GM21381 (cell line): ENCODE measurements around the gene KL.
A peak's percentile ranks its signal among the peaks of the same experiment; 100 is the strongest.

Experiments used
- ATAC-seq: cut with Tn5 transposase; IDR thresholded peaks from one replicate; pipeline ENCODE4 v1.9.1; 2021; ENCODE audit warnings: mild to moderate bottlenecking, moderate library complexity; ENCODE audit not compliant: unreplicated experiment

Gene KL

GRCh38 chr13:33003458-33004019 lies 12.7 kb upstream of the KL start:
- no peak for ATAC-seq

GRCh38 chr13:33004511-33004910 lies 11.7 kb upstream of the KL start:
- no peak for ATAC-seq

- no peak for ATAC-seq
Observed at GRCh38 chr13:33006134-33006533, 10.1 kb upstream of the KL start.

GRCh38 chr13:33006638-33007037 lies 9.6 kb upstream of the KL start:
- ATAC-seq, result no peak

- no peak for ATAC-seq
Observed at GRCh38 chr13:33007237-33007636, 9.0 kb upstream of the KL start.

- ATAC-seq, result no peak
Observed at GRCh38 chr13:33007950-33008349, 8.3 kb upstream of the KL start.

GRCh38 chr13:33008946-33009722 lies 7.1 kb upstream of the KL start:
- no peak for ATAC-seq

- ATAC-seq, result no peak
Observed at GRCh38 chr13:33011828-33012470, 4.3 kb upstream of the KL start.

- ATAC-seq, result no peak
Observed at GRCh38 chr13:33014291-33014690, 1.9 kb upstream of the KL start.

- ATAC-seq, result no peak
Observed at GRCh38 chr13:33015241-33015668, 968 bp upstream of the KL start.

GRCh38 chr13:33015791-33016323 lies 366 bp upstream of the KL start:
- no peak for ATAC-seq

- peak; percentile 67 for ATAC-seq
Observed at GRCh38 chr13:33017323-33017929, 1.2 kb downstream of the KL start.

- ATAC-seq, result no peak
Observed at GRCh38 chr13:33018886-33019285, 2.7 kb downstream of the KL start.

- ATAC-seq, result no peak
Observed at GRCh38 chr13:33022986-33023385, 6.8 kb downstream of the KL start.

- ATAC-seq, result no peak
Observed at GRCh38 chr13:33025220-33025744, 9.1 kb downstream of the KL start.

- no peak for ATAC-seq
Observed at GRCh38 chr13:33026489-33027152, 10.4 kb downstream of the KL start.

- ATAC-seq, result no peak
Observed at GRCh38 chr13:33028620-33029019, 12.4 kb downstream of the KL start.

GRCh38 chr13:33031277-33031676 lies 15.1 kb downstream of the KL start:
- ATAC-seq, result no peak

- ATAC-seq, result no peak
Observed at GRCh38 chr13:33032037-33032625, 15.9 kb downstream of the KL start.

GRCh38 chr13:33033051-33033812 lies 17.0 kb downstream of the KL start:
- no peak for ATAC-seq
